Renal cortex interstitium (tissue), 11 donors: ENCODE results near the gene ZDHHC14. TPM values are rescaled to one million over a fixed set of nuclear protein-coding genes. Genes with fewer than 3 reads are reported as not detected.
"Not testable (repeated sequence)": the region's sequence is repeated elsewhere in the genome, so short reads cannot be mapped to it uniquely, and the experiment has no call there.

Experiments
- DNase-seq, 11 donors: peaks; one replicate each; pipeline ENCODE4 v3.0.0-alpha.2; 2013; ENCODE audit warnings: low read depth in 9 of 11, low spot score in 4 of 11; ENCODE audit errors: extremely low read depth in 1 of 11
- polyA plus RNA-seq, 3 donors: library from polyadenylated mRNA; unstranded; fragments of 120-200 nt; gene quantifications; one replicate each; pipeline ENCODE4 v1.2.1, GENCODE V29; 2013; ENCODE audit not compliant: insufficient read length in 3 of 3

ZDHHC14 gene
- polyA plus RNA-seq, 3 donors: 14.8 to 22.4 (median 17.9) TPM

GRCh38 chr6:157715728-157716164 lies 334.8 kb downstream of the ZDHHC14 start:
- no peak for DNase-seq

DNA sequence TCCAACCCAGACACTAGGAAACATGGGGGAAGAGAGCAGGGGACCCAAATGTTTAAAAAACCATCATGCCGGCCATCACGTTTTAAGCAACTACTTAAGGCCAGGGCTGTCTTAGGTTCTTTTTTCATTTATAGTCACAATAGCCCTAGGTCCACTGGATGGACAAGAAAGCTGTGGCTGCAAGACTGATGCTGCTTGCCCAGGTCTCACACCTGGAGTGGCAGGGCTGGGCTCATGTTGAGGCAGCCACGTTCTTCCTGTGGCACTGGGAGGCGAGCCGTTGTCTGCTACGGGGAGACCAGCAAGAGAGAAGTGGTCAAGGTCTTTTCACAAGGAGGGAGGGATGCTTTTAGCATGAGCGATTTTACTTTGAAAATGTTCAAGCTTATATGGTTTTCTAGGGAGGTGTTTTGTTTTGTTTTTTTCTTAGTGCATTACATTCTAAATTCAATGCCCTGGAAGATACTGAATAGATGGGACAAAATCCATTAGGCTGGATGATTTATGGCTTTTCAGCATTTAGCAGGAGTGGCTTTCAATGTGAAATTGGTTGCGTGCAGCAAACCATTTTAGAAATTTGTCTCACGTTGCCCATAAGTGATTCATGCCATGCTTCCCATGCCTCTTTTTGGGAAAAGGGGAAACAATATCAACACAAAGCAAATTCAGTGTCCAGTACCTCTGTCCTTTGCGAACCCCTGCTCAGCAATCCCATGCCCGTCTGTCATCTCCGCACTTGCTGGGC lies 335.4 kb downstream of the ZDHHC14 start:
- DNase-seq: no peak

DNA sequence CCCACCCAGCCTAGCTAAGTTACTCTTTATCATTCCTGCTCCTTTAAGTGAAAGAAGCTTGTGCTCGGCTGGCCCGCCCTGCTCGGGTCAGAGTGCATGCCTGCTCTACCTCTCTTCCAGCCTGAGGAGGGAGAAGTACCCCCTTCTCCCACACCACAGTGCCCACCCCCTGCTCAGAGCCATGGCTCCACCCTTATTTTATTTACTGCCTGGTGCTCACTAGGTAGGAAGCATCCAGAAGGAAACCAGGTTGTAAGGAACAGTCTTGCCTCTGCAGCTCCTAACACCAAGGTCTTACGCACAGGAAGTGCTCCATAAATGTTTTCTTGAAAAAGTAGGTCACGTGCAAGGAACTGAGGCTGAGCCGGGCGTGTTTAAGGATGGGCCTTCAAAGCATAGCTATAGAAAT lies 336.4 kb downstream of the ZDHHC14 start:
- DNase-seq: no peak

DNA sequence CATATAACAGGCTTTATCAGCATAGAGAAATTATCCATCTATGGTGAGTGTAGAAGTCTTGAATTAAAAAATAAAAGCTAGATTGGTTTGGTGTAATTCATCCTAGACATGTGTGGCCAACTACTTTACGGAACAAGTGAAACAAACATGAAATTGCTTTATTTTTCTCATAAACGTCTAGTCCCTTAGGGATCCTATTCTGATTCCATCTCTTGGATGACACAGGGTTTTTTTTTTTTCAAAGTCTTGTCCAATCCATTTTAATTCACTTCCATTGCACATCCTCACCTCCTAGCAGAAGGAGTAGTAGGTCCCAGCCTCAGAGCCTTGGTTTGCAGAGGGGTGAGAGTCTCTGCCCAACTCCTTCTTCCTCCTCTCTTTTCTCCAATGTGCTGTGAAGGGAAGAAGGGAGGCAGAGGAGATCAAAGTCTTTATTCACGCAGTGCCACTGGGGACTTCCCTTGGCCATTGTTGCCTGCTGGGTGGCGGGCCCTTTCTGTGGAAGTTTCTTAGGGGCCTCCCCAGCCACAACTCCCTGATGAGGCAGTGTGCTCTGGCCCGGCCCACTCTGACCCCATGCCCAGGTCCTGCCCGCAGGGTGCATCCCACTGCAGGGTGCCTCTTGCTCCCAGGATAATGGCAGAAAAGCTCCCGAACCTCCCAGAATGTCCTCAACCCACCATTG lies 337.7 kb downstream of the ZDHHC14 start:
- DNase-seq: no peak

DNA sequence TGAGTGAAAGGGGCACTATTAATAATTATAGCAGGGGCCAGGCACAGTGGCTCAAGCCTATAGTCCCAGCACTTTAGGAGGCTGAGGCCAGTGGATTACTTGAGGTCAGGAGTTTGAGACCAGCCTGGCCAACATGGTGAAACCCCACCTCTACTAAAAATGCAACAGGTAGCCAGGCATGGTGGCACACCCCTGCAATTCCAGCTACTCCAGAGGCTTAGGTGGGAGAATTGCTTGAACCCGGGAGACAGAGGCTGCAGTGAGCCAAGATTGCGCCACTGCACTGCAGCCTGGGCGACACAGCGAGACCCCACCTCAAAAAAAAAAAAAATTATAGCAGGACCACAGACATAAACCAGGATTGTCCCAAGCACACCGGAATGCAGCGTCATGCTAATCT lies 340.0 kb downstream of the ZDHHC14 start:
- DNase-seq: not testable (repeated sequence)

DNA sequence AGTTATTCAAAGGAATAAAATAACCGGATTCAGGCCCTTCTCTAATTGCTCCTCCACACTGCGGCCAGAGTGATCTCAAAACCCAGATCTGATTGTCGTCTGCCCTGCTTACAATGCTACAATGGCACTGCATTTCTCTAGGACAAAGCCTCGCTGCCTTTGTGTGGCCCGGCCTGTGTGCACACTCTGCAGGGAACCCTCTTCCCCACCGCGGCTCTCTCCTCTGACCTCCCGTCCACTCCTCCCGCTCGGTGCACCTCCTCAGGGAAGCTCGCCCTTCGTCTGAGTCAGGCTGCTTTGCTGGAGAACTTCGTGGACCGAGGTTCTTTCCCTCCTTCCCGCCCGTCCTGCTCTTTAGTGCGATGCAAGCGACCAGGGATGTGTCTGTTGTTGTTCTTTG lies 340.4 kb downstream of the ZDHHC14 start:
- no peak for DNase-seq

DNA sequence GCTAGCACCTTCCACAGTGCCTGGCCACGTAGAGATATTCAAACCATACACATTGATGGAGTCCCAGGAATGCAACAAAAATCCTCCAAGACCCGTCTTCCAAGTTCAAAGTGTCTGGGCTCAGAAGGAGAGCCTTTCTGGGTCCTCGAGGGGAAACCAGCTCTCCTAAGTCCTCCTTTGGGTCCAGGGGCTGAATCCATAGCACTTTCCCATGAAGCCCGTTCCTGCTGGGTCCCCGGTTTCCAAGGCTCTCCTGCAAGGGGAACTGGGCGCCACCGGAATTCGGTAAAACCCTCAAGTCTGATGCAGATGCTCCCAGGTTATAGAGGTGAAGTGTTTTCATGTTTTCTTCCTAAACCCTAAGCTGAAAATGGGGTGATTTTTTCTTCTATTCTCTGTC lies 340.8 kb downstream of the ZDHHC14 start:
- DNase-seq: no peak

- DNase-seq: no peak
Measured at GRCh38 chr6:157723376-157723775, 342.4 kb downstream of the ZDHHC14 start.

GRCh38 chr6:157724138-157724820 lies 343.3 kb downstream of the ZDHHC14 start:
- DNase-seq: no peak

GRCh38 chr6:157724960-157725741 lies 344.2 kb downstream of the ZDHHC14 start:
- DNase-seq: no peak

DNA sequence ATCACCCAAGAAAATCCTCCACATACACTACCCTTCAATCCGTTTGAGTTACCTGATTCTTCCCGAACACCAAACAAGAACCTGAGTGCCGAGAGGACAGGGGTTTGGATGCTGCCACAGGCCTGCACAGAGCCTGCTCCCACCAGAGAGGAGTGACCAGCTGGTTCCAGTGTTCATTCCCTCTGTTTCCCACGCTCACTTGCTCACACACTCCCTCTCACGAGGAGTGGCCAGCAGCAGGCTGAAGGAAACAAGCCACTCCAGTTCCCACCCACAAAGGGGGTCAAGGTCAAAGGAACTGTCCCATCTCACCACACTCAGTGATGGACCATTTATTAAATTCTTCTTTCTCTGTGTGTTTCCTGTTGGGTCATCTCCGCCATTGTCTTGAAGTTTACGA lies 344.8 kb downstream of the ZDHHC14 start:
- DNase-seq: no peak

DNA sequence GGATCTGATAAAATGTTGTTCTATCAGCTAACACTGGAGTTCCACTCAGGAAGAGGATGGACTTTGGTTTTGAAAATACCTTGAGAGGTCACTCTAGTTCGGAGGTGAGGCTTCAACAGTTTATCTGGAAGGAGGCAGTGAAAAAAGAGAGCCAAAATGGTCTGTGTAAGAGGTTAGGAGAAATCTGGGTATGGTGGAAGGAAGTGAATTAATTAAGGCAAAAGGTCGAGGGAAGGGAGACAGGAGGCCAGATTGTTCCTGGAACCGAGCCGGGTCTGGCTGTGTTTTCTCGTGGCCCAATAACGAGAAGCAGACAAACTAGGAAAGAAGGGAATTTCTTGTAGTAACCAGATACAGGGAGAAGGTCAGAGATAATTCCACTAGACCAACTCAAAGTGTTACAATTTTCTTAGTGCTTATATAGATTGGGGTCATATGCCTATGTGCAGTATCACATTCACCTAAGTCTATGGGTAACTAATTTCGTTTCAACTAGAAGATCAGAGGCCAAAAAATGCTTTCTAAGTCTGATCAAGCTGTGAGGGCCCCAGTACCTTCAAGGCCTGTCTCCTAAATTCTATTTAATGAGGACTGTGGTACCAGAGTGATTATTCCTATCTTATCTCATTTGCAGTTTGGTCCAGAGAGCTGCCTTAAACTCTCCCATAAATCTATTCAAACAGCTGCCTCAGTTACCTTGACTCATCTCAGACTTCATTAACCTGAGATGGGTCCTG lies 346.1 kb downstream of the ZDHHC14 start:
- no peak for DNase-seq

Other genes starting within 250 kb of the ZDHHC14 start
- 10 to 100 TPM; 11.1 to 13.9 (median 12.7) TPM for gene TMEM242, start 57.7 kb upstream of the ZDHHC14 start, polyA plus RNA-seq